ENCODE results near the gene DDX17. TPM values are rescaled to one million over a fixed set of nuclear protein-coding genes. Genes with fewer than 3 reads are reported as not detected.

DDX17 gene
- total and polyA plus RNA-seq, 9 of the 15 experiments (the other 6 are each of a cell fraction or from before 2014, with no cell fraction given): 17.6 to 421 (median 189) TPM

GRCh38 chr22:38506118-38506962 is at the start of gene DDX17 (continued):
- no peak for TF ChIP-seq CTCFL (IDR thresholded peaks at IDR 0.05; ENCODE audit: borderline replicate concordance, insufficient read depth, low read depth, low read length, poor library complexity, severe bottlenecking)
- no peak for TF ChIP-seq STAT5B (CRISPR knock-in tag; IDR thresholded peaks at IDR 0.05)
- no peak for TF ChIP-seq E2F8 (IDR thresholded peaks at IDR 0.05; ENCODE audit: low read depth, partially characterized antibody)
- TF ChIP-seq ZBTB5 (IDR thresholded peaks at IDR 0.05): no peak
- TF ChIP-seq HOXB6 (CRISPR knock-in tag; IDR thresholded peaks at IDR 0.05; ENCODE audit: borderline replicate concordance): no peak
- no peak for TF ChIP-seq NR1H2 (CRISPR knock-in tag; IDR thresholded peaks at IDR 0.05)
- peak; percentile 83; the same call in 1 of the 2 replicates for TF ChIP-seq GTF2F1 (IDR thresholded peaks at IDR 0.05; ENCODE audit: low read depth, low read length)
- TF ChIP-seq MTF1 (CRISPR knock-in tag; IDR thresholded peaks at IDR 0.05; ENCODE audit: borderline replicate concordance): no peak
- TF ChIP-seq E2F3 (CRISPR knock-in tag; IDR thresholded peaks at IDR 0.05): peak; percentile 70; the same call in 1 of the 2 replicates
- TF ChIP-seq OTX1 (CRISPR knock-in tag; IDR thresholded peaks at IDR 0.05): 0 out of 2 replicates have a peak, but pooled peaks have one; percentile 35
- TF ChIP-seq ZNF407 (IDR thresholded peaks at IDR 0.05; ENCODE audit: low read depth): no peak
